GM19438 (cell line): ENCODE data around the gene CDKN2AIP.
A peak's percentile ranks its signal among the peaks of the same experiment; 100 is the strongest.

ENCODE experiments used
- ATAC-seq: cut with Tn5 transposase; IDR thresholded peaks from one replicate; pipeline ENCODE4 v1.9.1; 2021; ENCODE audit warnings: low read depth; ENCODE audit not compliant: unreplicated experiment

CDKN2AIP gene, protein sequence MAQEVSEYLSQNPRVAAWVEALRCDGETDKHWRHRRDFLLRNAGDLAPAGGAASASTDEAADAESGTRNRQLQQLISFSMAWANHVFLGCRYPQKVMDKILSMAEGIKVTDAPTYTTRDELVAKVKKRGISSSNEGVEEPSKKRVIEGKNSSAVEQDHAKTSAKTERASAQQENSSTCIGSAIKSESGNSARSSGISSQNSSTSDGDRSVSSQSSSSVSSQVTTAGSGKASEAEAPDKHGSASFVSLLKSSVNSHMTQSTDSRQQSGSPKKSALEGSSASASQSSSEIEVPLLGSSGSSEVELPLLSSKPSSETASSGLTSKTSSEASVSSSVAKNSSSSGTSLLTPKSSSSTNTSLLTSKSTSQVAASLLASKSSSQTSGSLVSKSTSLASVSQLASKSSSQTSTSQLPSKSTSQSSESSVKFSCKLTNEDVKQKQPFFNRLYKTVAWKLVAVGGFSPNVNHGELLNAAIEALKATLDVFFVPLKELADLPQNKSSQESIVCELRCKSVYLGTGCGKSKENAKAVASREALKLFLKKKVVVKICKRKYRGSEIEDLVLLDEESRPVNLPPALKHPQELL

GRCh38 chr4:183444214-183445096, at the start of gene CDKN2AIP:
Gene CDKN2AIP, plus strand, starts transcription at chr4:183444636. Its CDS starts 162 bp downstream, at chr4:183444798.
- peak; percentile 85 for ATAC-seq

- no peak for ATAC-seq
Observed at GRCh38 chr4:183395395-183395794, 49.0 kb upstream of the CDKN2AIP start.

DNA sequence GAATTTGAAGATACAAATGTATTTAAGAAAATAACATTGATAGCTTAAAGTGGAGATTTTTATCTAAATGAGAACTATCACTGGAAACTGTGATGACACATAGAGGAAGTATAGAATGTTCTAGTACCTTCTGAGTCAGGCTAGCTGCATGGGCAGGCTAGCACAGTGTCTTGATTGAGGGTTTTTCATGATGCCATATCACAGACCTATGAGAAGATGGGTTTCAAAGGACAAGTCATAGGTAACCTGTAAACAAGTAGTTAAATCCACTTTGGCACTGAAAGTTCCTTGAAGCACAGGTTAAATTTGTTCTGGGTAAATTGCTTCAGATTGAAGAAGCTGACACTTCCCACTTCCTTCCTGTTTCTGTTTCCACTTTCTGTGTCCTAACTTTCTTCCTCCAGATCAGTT, 48.2 kb upstream of the CDKN2AIP start:
- no peak for ATAC-seq

- no peak for ATAC-seq
Observed at GRCh38 chr4:183397741-183398297, 46.6 kb upstream of the CDKN2AIP start.

GRCh38 chr4:183398298-183399125, 45.9 kb upstream of the CDKN2AIP start:
- peak; percentile 89 for ATAC-seq

GRCh38 chr4:183399126-183399522, 45.3 kb upstream of the CDKN2AIP start:
- ATAC-seq: no peak

GRCh38 chr4:183399616-183400015, 44.8 kb upstream of the CDKN2AIP start:
- no peak for ATAC-seq

GRCh38 chr4:183400035-183400434, 44.4 kb upstream of the CDKN2AIP start:
- no peak for ATAC-seq

GRCh38 chr4:183401473-183401872, 43.0 kb upstream of the CDKN2AIP start:
- ATAC-seq: no peak

DNA sequence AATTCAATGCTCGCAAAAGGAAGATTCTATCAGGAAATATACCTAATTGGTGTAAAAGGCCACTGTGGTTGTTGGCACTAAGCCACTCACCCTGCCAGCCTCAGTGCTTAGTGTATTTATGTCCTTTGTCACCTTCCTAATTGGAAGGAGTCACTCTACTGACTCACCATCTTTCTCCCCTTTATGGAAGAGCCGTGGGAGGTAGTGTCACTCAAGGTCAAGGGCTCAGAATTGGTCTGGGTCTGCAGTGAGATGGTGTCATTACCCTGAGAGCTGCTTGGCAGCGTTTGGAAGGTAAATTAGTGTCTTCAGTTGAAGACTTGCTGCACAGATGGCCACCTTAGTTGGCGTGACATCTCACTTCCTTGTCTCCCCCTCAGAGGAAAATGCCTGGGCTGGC, 41.7 kb upstream of the CDKN2AIP start:
- no peak for ATAC-seq

GRCh38 chr4:183403486-183403885, 41.0 kb upstream of the CDKN2AIP start:
- no peak for ATAC-seq

GRCh38 chr4:183403961-183404360, 40.5 kb upstream of the CDKN2AIP start:
- no peak for ATAC-seq

- no peak for ATAC-seq
Observed at GRCh38 chr4:183405303-183405702, 39.1 kb upstream of the CDKN2AIP start.

DNA sequence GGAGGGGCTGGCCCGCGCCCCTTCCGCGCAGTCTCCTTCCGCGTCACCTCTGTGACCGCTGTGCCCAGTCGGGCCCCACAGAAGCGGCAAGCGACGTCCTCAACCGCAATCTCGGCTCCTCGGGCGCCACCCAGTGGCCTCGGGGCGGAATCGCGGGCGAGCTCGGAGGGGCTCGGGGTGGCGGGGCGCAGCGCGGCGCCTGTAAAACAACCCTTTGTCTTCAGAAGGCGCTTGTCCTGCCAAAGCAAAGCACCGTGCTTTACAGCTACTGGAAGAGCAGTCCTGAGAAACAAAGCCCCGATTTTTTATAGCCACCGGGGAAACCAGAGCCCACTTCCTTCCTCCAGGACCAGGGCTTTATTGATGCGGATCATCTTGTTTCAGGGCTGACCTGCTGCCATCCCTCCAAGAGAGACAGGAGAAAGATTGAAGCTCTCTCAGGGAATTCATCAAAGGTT, 37.3 kb upstream of the CDKN2AIP start:
- ATAC-seq: peak; percentile 80

DNA sequence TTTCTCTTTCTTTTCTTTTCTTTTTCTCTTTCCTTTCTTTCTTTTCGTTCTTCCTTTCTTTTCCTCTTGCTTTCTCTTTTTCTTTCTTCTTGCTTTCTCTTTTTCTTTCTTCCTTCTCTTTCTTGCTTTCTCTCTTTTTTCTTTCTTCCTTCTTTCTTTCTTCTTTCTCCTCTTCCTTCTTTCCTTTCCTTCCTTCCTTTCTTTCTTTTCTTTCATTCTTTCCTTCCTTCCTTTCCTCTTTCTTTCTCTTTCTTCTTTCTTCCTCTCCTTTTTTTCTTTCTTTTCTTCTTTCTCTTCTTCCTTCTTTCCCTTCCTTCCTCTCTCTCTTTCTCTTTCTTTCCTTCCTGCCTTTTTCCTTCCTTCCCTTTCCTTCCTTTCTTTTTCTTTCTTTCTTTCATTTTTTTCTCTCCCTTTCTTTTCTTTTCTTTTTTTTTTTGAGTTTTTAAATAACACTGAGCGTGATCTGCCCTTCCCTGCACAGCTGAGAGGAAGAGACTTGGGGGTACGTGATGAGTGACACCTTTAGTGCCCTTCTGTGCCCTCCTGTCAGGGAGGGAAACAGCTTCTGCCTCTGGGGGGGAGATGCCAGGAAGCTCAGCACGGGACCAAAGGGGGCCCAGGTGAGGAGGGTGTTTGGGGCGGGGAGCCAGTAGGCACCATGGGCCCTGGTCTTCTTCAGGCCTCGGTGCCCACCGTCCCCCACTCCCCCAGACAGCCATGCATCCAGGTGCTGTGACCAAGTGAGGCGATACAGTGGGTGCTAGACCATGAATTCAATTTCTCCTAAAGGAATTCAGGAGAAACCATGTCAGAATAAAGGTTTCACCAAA, 36.6 kb upstream of the CDKN2AIP start:
- no peak for ATAC-seq

GRCh38 chr4:183408796-183409195, 35.6 kb upstream of the CDKN2AIP start:
- no peak for ATAC-seq

- no peak for ATAC-seq
Observed at GRCh38 chr4:183409483-183409882, 35.0 kb upstream of the CDKN2AIP start.

DNA sequence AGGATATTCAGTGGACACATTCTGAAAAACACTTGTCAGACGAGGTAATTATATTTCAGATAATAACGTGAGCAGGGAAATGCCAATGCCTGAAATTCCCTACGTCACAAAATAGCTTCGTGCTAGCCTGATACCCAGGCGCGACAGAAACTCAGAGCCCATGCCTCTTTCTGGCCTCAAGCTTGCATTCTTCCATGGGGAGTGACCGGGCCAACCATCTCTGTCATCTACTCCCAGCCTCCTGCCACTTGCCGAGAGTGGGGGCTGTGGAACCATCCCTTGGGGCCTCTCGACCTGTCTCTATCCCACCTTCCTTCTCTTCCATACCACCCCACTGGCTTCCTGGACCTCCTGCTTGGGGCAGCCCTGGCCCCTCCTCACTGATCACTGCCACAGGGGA, 34.5 kb upstream of the CDKN2AIP start:
- no peak for ATAC-seq

- ATAC-seq: peak; percentile 71
Observed at GRCh38 chr4:183411291-183411861, 33.1 kb upstream of the CDKN2AIP start.
